Astrocyte (in vitro differentiated cells and primary cell): ENCODE data around the gene GPRC5B. TPM values are rescaled to one million over a fixed set of nuclear protein-coding genes. Genes with fewer than 3 reads are reported as not detected.

Experiments
- DNase-seq: peaks from one replicate; pipeline ENCODE4 v3.0.0-alpha.2; 2010; ENCODE audit warnings: low read depth
- FAIRE-seq: peaks from 2 replicates; lab custom pipeline; 2011; peaks lifted over from hg19 to GRCh38; lab: Jason Lieb, UNC
- H2AFZ ChIP-seq: 2 replicates; pipeline ENCODE4 v1.6.0; 2012; ENCODE audit warnings: low read depth, low read length, inconsistent platforms
- H3K27ac ChIP-seq: 2 replicates; pipeline ENCODE4 v1.5.1; 2011; ENCODE audit warnings: low read depth, low read length, inconsistent platforms
- H3K27me3 ChIP-seq: 2 replicates; pipeline ENCODE4 v1.6.0; 2011; ENCODE audit warnings: low read length, inconsistent platforms; ENCODE audit not compliant: insufficient read depth
- H3K36me3 ChIP-seq: 2 replicates; pipeline ENCODE4 v1.5.1; 2011; ENCODE audit warnings: low read length, inconsistent platforms; ENCODE audit not compliant: insufficient read depth
- H3K4me1 ChIP-seq: 2 replicates; pipeline ENCODE4 v1.5.1; 2011; ENCODE audit warnings: low read length, inconsistent platforms; ENCODE audit not compliant: insufficient read depth
- H3K4me2 ChIP-seq: 2 replicates; pipeline ENCODE4 v1.6.0; 2012; ENCODE audit warnings: low read length, inconsistent platforms
- H3K4me3 ChIP-seq: 2 replicates; pipeline ENCODE4 v1.5.1; 2011; ENCODE audit warnings: low read depth, mild to moderate bottlenecking, low read length, inconsistent platforms; ENCODE audit not compliant: insufficient read depth
- H3K79me2 ChIP-seq: 2 replicates; pipeline ENCODE4 v1.6.0; 2012; ENCODE audit warnings: mild to moderate bottlenecking, low read length, inconsistent platforms; ENCODE audit not compliant: insufficient read depth
- H3K9ac ChIP-seq: 2 replicates; pipeline ENCODE4 v1.6.0; 2012; ENCODE audit warnings: mild to moderate bottlenecking, low read length, inconsistent platforms
- H3K9me3 ChIP-seq: 2 replicates; pipeline ENCODE4 v1.5.1; 2012; ENCODE audit warnings: low read depth, mild to moderate bottlenecking, low read length, inconsistent platforms; ENCODE audit not compliant: insufficient read depth
- H4K20me1 ChIP-seq: 2 replicates; pipeline ENCODE4 v1.6.0; 2012; ENCODE audit warnings: low read length, inconsistent platforms; ENCODE audit not compliant: insufficient read depth
- H3K27ac Mint-ChIP-seq: one replicate; pipeline ENCODE4 v1.8.0; 2021; ENCODE audit warnings: mild to moderate bottlenecking, mixed read lengths; ENCODE audit not compliant: unreplicated experiment
- H3K27me3 Mint-ChIP-seq: one replicate; pipeline ENCODE4 v1.8.0; 2021; ENCODE audit warnings: low read depth, mixed read lengths; ENCODE audit not compliant: unreplicated experiment
- H3K36me3 Mint-ChIP-seq: one replicate; pipeline ENCODE4 v1.8.0; 2021; ENCODE audit warnings: low read depth, mixed read lengths; ENCODE audit not compliant: unreplicated experiment
- H3K4me1 Mint-ChIP-seq: one replicate; pipeline ENCODE4 v1.8.0; 2021; ENCODE audit warnings: low read depth, mixed read lengths; ENCODE audit not compliant: unreplicated experiment
- H3K4me3 Mint-ChIP-seq: one replicate; pipeline ENCODE4 v1.8.0; 2021; ENCODE audit warnings: mild to moderate bottlenecking, moderate library complexity, mixed read lengths; ENCODE audit not compliant: unreplicated experiment
- H3K9me3 Mint-ChIP-seq: one replicate; pipeline ENCODE4 v1.8.0; 2021; ENCODE audit warnings: mild to moderate bottlenecking, mixed read lengths; ENCODE audit not compliant: unreplicated experiment
- CTCF ChIP-seq: IDR thresholded peaks from 2 replicates; pipeline ENCODE4 v1.5.1; 2011; ENCODE audit warnings: low read depth, mild to moderate bottlenecking, inconsistent platforms, low read length, moderate library complexity; ENCODE audit not compliant: insufficient read depth
- EZH2 ChIP-seq: IDR thresholded peaks from 2 replicates; pipeline ENCODE4 v1.6.1; 2012; ENCODE audit warnings: mild to moderate bottlenecking, low read length, inconsistent platforms; ENCODE audit not compliant: insufficient read depth
- total RNA-seq: library from RNA; stranded (reverse); gene quantifications from 2 replicates; pipeline ENCODE4 v1.2.1, GENCODE V29; 2021

Gene GPRC5B
- total RNA-seq, 1 donor from 2014 or later = 9.3 TPM

- H3K4me3 ChIP-seq = no peak overlapping the region
- H3K36me3 ChIP-seq = no peaks in the 10 kb centered on the region
- H3K9me3 ChIP-seq = peaks cover 3% of the 10 kb centered on the region
- H3K27ac ChIP-seq = no peak overlapping the region
- peaks cover 4% of the 10 kb centered on the region for H3K9me3 Mint-ChIP-seq
- H2AFZ ChIP-seq = no peak overlapping the region
- no peaks in the 10 kb centered on the region for H3K27me3 ChIP-seq
- TF ChIP-seq CTCF (no peak), EZH2 (no peak)
- FAIRE-seq (no peak), DNase-seq (no peak)
- H3K36me3 Mint-ChIP-seq = no peaks in the 10 kb centered on the region
- no peaks in the 10 kb centered on the region for H3K79me2 ChIP-seq
- H3K4me1 ChIP-seq = peaks cover 8% of the 10 kb centered on the region
- no peak overlapping the region for H3K4me3 Mint-ChIP-seq
- H3K4me2 ChIP-seq = no peak overlapping the region
- H3K27me3 Mint-ChIP-seq = peaks cover 6% of the 10 kb centered on the region
- peaks cover 10% of the 10 kb centered on the region for H3K4me1 Mint-ChIP-seq
- H3K9ac ChIP-seq = no peak overlapping the region
- H3K27ac Mint-ChIP-seq = no peak overlapping the region
- H4K20me1 ChIP-seq = no peaks in the 10 kb centered on the region
Measured at GRCh38 chr16:19929062-19929511, 44.4 kb upstream of the GPRC5B start.

GRCh38 chr16:19928432-19928831 is 43.8 kb upstream of the GPRC5B start:
- Histone ChIP-seq H4K20me1 (no peaks in the 10 kb centered on the region), H3K27me3 (no peaks in the 10 kb centered on the region), H3K9ac (no peak overlapping the region), H3K36me3 (no peaks in the 10 kb centered on the region), H3K79me2 (no peaks in the 10 kb centered on the region), H3K9me3 (peaks cover 3% of the 10 kb centered on the region), H3K4me3 (no peak overlapping the region), H3K27ac (no peak overlapping the region), H3K4me1 (peaks cover 8% of the 10 kb centered on the region), H3K4me2 (no peak overlapping the region), H2AFZ (no peak overlapping the region)
- Mint-ChIP-seq H3K9me3 (peaks cover 4% of the 10 kb centered on the region), H3K36me3 (no peaks in the 10 kb centered on the region), H3K27ac (no peak overlapping the region), H3K4me3 (no peak overlapping the region), H3K27me3 (peaks cover 3% of the 10 kb centered on the region), H3K4me1 (peaks cover 10% of the 10 kb centered on the region)
- FAIRE-seq (no peak), DNase-seq (no peak)
- TF ChIP-seq CTCF = no peak

DNA sequence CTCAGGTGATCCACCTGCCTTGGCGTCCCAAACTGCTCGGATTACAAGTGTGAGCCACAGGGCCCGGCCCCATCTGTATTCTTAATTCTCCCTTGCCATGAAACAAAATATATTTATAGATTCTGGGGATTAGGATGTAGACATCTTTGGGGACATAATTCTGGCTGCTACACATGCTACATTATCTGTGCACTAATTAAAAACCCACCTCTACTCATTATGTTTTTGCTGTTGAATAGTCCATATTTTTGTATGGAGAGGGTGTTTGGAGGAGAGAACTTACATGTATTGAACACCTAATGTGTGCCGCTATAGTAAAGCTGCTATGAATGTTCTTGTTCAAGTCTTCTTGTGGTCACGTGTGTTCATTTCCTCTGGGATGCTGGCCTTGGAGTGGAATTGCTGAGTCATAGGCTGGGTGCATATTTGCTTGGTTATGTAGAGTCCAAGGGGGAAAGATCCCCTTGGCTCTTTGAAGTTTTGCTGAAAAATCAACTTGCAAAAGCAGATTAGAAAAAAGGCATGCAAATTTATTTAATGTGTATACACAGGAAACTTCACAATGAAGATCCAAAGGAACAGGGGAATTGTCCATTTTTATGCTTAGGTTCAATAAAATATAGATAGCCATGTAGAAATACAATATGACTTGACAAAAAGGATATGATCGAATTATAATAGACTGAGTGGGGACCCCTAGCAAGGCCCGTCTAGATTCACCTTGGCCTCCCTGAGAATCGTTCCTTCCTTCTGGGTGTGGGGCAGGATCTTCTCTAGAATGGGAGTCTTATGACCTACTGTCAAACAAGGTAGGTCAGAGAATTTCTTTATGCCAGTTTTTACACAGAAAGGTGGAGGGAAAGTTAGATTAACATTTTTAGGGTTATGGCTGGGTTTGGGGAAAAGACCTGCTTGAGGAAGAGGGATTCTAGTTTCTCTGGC is 42.1 kb upstream of the GPRC5B start:
- Histone ChIP-seq H3K36me3 (no peaks in the 10 kb centered on the region), H3K9ac (no peak overlapping the region), H3K27me3 (no peaks in the 10 kb centered on the region), H3K4me1 (peaks cover 8% of the 10 kb centered on the region), H3K79me2 (no peaks in the 10 kb centered on the region), H3K27ac (no peak overlapping the region), H2AFZ (no peak overlapping the region), H3K4me3 (no peak overlapping the region), H3K9me3 (peaks cover 3% of the 10 kb centered on the region), H3K4me2 (peak overlapping the region; percentile 24), H4K20me1 (no peaks in the 10 kb centered on the region)
- no peaks in the 10 kb centered on the region for H3K36me3 Mint-ChIP-seq
- H3K4me3 Mint-ChIP-seq = peak overlapping the region; percentile 6
- no peak for TF ChIP-seq EZH2
- TF ChIP-seq CTCF = no peak
- peak overlapping the region; percentile 70 for H3K27ac Mint-ChIP-seq
- H3K27me3 Mint-ChIP-seq = peaks cover 3% of the 10 kb centered on the region
- H3K4me1 Mint-ChIP-seq = peaks cover 10% of the 10 kb centered on the region
- peaks cover 4% of the 10 kb centered on the region for H3K9me3 Mint-ChIP-seq
- no peak for FAIRE-seq
- DNase-seq = peak; percentile 81
